ENCODE data around the gene HRH1.
"Not testable (repeated sequence)": the region's sequence is repeated elsewhere in the genome, so short reads cannot be mapped to it uniquely, and the experiment has no call there.

HRH1 gene

DNA sequence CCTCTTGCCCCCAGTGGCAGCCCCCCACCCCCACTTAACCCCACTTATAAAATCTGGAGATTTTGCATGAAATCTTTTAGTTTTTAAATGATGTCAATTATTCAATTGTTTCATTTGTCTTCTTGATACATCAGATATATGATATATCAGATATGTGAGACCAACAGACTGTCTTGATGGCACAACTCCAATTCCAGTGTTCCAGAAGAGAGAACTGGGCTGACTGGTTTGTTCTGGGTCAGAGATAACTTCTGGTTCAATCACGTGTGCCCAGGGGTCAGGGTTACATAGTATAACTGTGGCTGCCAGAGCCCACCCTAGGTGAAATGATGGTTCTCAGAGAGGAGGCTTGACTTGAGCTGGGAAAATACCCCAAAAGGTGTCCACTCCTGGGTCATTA is 85.5 kb downstream of the HRH1 start:
- DNase-seq (ENCODE audit: low read depth, low spot score), result no peak

DNA sequence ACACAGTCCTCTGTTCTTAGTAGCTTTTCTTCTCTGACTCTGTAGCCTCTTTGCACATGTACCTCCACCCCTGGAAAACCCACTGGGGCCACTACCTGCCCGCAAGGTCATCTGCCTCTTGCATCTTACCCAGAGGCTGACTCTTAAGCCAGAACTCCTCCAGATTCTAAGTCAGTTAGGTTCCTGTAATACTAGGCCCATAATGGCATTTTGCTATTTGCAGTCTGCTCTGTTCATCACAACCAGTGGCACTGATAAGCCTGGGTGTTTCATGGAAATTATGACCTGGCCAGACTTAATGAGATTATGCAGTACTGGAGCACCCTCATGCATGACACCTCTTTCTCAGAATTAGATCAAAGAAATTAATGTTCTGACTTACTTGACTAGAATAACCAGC is 86.2 kb downstream of the HRH1 start:
- DNase-seq (ENCODE audit: low read depth, low spot score), result no peak

DNA sequence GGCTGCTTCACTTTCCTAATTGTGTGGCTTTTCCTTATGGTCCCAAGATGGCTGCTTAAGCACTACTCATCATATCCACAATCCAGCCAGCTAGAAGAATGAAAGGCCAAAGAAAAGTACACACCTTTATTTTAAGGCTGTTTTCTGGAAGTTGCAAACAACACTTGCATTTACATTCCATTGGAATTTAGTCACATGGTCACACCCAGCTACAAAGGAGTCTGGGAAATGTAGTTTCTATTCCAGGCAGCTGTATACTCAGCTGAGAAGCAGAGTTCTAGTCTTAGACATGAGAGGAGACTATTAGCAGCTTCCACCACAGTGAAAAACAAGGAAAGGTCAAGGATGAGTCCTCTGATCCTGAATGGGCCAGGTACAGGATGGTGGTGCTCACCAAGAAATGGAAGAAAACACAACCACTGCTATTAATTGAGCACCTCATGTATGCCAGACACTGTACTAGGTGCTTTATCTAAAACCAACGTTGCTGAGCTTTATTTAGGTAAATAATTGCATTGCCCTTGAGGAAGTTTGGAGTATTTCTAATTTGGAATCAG is 89.9 kb downstream of the HRH1 start:
- DNase-seq (ENCODE audit: low read depth, low spot score), result peak; percentile 28

DNA sequence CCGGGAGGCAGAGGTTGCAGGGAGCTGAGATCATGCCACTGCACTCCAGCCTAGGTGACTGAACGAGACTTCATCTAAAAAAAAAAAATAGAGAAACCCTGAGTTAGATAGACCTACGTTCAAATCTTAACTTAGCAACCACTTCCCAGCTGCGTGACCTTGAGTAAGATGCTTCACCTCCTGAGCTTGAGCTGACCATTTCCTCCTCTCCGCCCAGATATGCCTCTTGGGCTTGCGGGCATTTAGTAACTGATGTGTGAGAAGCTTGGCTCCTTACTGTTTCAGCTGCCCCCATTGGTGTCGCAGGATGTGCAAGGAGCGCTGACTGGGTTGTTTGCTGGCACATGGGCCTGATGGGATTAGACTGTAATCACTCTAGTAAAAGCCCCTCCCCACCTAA is 91.0 kb downstream of the HRH1 start:
- no peak for DNase-seq (ENCODE audit: low read depth, low spot score)

DNA sequence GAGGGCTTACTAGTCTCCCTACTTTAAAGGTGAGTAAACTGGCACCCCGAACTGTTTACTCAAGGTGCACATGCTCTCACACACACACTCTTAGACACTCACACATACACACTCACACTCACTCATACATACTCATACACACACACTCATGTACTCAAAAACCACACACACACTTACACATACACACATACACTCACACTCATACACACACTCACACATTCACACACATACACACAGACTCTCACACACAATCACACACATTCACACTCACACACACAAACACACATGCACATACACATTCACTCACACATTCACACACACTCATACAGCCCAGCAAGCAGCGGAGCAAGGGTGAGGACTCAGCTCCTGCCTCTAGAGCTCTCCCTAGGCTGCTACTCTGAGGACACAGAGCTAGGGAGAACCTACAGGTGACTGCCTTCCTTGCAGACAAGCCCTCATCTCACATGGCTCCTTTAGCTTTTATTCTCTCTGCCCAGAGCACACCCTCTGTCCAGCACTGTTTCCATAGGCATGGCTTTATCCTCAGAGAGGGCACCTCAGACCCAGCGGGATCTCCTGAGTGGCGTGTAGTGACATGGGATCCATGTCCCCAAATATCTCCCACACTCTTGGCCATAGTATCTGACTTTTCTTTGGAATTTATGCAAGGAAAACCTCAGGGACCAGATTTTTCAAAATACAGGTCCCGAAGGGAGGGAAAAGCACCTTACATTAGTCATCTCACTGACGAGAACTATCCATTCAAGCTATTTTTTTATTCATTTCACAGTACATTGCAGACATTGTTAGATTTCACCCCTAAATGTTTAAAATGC is 91.8 kb downstream of the HRH1 start:
- DNase-seq (ENCODE audit: low read depth, low spot score), result peak; percentile 11

DNA sequence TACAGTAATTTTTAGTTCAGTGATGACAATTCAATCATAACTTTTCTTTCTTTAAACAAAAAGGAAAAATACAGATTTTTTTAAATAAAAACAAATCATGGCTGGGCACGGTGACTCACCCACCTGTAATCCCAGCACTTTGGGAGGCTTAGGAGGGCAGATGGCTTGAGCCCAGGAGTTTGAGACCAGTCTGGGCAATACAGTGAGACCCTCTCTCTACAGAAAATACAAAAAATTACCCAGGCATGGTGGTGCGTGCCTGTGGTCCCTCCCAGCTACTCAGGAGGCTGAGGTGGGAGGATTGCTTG is 92.3 kb downstream of the HRH1 start:
- DNase-seq (ENCODE audit: low read depth, low spot score), result peak; percentile 14

DNA sequence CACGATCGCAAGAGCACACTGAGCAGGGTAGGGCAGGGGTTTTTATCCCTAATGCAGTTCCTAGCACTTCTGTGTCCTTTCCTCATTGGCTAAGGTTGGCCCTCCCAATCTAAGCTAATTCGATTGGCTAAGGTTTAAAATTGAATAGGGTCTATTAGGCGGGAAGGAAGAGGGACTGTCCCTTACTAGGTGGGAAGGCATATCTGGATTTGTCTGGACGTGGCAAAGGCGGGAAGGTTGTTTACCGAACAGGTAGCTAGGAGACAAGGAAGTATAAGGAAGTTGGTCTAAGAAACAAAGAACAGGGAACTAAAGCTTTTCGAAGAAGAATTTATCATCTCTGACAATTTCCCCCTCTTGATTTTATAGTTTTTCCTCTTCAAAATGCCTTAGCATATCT is 93.1 kb downstream of the HRH1 start:
- DNase-seq (ENCODE audit: low read depth, low spot score), result no peak

DNA sequence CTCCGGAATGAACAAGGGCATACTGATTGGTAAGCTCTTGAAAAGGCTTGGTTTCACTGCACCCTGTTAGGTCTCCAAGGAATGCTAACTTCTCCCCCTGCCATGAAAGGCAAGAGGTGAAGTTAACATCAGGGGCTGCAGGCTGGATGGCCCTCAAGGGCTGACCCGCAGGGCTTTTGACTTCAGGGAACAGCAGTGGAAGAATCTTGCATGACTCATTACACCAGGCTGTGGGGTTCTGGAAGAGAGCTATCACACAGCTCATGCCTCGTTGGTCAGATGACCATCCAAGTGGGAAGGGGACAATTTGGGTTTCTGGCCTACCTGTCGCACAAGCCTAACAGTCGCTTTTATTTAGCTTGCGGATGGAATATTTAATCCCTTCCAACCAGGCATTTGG is 94.3 kb downstream of the HRH1 start:
- DNase-seq (ENCODE audit: low read depth, low spot score), result no peak

DNA sequence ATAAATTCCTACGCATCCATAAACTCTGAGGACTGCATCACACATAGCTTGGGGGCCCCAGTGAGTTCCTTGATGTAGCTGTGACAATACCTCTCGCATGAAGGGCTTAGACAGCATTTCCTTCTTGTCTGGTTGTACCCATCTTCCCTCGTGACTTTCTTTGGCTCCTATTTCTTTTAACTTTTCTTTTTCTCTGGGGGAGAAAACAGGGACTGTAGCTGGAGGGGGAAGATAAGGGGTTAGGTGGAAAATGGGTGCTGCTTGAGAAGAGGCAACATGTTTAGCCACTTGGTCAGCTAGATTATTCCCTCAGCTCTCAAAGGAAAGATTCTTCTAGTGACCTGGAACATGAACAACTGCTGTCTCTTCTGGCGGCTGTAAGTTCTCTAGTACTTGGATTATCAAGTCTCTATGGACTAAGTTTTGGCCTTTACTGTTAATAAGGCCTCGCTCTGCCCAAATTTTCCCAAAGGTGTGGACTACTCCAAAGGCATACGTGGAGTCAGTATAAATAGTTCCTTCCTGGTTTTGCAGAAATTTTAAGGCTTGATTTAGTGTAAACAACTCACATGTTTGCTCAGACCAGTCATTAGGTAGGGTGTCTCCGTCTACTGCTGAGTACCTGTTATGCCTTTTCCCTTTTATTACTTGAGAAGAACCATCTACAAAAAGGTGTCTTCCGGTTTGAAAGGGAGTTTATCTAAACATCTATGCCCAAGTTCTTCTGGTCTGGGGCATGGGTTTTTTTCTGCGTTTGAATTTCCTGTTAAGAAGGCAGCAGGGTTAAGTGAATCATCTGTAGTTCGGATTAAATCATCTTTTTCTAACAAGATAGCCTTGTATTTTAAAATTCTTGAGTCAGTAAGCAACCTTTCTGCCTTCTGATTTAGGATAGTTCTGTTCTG is 96.9 kb downstream of the HRH1 start:
- DNase-seq (ENCODE audit: low read depth, low spot score), result no peak

DNA sequence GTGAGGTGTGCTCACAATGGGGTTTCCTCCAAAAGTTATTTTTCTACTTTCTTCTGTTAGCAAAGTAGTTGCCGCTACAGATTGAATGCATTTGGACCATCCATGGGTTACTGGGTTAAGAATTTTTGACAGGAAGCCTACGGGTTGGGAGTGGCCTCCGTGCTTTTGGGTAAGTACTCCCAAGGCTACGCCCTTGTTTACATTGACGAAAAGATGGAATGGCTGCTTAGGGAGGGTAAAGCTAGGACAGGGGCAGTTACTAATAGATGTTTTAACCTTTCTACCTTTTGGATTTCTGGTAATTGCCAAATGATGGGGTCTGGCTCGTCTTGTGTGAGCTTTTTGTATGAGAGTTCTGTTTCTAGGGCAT is 97.5 kb downstream of the HRH1 start:
- DNase-seq (ENCODE audit: low read depth, low spot score), result no peak

DNA sequence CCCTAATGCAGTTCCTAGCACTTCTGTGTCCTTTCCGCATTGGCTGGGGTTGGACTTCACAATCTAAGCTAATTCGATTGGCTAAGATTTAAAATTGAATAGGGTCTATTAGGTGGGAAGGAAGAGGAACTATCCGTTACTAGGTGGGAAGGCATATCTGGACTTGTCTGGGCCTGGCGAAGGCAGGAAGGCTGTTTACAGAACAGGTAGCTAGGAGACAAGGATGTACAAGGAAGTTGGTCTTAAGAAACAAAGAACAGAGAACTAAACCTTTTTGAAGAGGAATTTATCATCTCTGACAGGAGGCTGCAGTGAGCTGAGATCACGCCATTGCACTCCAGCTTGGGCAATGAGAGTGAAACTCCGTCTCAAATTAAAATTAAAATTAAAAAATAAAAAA is 100.6 kb downstream of the HRH1 start:
- DNase-seq (ENCODE audit: low read depth, low spot score), result no peak

DNA sequence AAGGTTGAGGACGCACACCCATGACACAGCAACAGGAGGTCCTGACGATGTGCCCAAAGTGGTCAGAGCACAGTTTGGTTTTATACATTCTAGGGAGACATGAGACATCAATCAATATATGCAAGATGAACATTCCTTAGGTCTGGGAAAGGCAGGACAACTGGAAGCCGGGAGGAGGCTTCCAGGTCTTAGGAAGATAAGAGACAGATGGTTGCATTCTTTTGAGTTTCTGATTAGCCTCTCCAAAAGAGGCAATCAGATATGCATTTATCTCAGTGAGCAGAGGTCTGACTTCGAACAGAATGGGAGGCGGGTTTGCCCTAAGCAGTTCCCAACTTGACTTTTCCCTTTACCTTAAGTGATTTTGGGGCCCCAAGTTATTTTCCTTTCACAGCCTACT is 101.2 kb downstream of the HRH1 start:
- DNase-seq (ENCODE audit: low read depth, low spot score), result not testable (repeated sequence)

DNA sequence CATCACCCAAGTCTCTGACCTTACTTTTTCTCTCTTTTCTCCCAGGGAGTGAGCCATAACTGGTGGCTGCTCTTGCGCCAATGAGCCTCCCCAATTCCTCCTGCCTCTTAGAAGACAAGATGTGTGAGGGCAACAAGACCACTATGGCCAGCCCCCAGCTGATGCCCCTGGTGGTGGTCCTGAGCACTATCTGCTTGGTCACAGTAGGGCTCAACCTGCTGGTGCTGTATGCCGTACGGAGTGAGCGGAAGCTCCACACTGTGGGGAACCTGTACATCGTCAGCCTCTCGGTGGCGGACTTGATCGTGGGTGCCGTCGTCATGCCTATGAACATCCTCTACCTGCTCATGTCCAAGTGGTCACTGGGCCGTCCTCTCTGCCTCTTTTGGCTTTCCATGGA is 104.7 kb downstream of the HRH1 start:
- no peak for DNase-seq (ENCODE audit: low read depth, low spot score)

DNA sequence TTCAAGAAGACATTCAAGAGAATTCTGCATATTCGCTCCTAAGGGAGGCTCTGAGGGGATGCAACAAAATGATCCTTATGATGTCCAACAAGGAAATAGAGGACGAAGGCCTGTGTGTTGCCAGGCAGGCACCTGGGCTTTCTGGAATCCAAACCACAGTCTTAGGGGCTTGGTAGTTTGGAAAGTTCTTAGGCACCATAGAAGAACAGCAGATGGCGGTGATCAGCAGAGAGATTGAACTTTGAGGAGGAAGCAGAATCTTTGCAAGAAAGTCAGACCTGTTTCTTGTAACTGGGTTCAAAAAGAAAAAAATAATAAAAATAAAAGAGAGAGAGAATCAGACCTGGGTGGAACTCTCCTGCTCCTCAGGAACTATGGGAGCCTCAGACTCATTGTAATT is 106.2 kb downstream of the HRH1 start:
- DNase-seq (ENCODE audit: low read depth, low spot score), result no peak

DNA sequence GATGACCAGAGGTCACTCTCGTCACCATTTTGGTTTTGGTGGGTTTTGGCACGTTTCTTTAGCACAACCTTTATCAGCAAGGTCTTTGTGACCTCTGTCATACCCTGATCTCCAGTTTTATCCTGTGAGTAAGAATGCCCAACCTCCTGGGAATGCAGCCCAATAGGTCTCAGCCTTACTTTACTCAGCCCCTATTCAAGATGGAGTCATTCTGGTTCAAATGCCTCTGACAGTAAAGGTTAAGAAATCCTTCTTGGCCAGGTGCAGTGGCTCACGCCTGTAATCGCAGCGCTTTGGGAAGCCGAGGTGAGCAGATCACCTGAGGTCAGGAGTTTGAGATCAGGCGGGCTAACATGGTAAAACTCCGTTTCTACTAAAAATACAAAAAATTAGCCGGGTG is 114.7 kb downstream of the HRH1 start:
- DNase-seq (ENCODE audit: low read depth, low spot score), result no peak

DNA sequence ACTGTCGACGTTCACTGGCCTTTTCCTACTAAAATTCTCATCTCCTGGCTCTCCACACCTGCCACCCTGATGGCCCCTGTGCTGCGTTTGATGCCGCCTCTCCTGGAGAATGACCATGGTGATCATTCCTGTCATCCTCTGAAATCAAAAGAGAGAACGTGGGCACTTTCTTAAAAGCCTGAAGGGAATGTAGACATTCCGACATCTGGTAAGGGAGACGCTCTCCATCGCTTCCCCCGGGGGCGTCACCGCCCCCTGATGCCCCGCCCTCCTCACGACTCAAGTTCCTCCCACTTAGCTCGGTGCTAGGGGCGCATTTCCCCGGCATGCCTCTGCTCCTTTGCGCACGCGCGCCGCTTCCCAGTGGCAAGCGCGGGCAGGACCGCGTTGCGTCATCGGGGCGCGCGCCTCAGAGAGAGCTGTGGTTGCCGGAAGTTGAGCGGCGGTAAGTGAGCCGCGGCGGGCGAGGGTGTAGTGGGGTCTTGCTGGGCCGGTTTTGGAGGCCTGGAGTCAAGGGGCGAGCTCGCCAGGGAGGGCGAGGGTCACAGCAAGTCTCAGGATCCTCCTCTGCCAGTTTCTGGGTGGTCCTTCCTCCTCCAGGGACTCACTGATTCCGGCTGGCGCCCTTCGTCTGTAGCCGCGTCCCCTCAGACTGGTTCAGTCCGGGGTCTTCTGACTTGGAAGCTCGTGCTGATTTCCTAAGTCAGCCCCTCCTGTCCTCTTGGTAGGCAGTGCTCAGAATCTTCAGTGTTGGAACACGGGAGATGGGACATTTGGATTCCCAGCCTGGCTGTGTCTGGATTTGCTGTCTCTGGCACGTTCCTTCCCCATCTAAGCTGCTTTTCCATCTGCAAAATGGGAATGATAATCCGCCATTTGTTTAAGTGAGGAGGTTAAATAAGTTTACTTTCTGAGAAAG is 118.0 kb downstream of the HRH1 start, which contains the start of gene ATG7:
TSS of gene ATG7 (plus strand) at position 412 of the 919 bp plus-strand sequence. CDS start 26,299 bp downstream, outside the sequence.
- peak; percentile 99 for DNase-seq (ENCODE audit: low read depth, low spot score)

DNA sequence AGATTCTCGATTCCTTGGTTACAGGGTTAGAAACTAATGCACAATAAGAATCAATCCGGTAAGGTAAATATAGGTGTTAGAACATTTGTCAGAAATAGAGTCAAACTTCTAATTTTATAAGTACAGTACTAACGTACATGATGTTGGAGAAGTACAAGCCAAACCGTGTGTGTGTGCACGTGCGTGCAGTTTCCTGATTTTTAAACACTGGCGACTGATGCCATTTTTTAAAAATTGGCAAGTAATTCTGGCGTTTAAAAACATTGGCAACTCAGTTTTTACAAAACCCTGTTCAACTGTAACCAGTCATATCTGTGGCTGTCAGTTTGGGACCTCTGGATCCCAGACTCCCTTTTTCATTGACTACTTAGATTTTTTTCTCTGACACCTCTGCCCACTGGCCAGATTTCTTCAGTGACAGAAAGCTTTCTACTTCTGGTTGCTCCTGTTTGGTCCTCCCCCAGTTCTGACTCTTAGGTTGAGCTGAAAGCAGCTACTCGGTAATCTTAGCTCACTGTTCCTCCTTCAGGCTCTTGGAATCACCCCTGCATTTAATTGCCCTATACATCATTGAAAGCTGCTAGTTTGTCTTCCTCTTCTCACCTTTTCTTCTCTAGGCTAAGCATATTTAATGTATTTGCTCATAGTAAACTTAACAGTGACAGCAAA is 118.7 kb downstream of the HRH1 start:
- DNase-seq (ENCODE audit: low read depth, low spot score), result no peak

DNA sequence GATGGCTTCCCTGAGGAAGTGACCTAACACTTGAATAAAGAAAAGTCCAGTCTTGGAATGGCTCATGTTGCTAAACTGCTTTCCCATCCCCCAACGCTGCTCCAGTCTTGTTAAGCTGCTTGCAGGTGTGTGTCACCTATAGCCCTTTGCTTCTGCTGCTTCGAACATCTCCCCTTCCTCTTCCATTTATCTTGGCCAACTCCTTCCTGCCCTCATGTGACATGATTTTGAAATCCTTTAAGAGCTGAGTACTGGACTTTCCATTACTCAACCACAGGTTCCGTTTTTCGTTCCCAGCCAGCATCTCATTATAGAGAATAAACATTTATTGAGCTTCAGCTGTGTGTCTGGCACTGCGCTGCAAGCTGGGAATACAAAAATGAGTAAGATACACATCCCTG is 119.6 kb downstream of the HRH1 start:
- DNase-seq (ENCODE audit: low read depth, low spot score), result no peak

DNA sequence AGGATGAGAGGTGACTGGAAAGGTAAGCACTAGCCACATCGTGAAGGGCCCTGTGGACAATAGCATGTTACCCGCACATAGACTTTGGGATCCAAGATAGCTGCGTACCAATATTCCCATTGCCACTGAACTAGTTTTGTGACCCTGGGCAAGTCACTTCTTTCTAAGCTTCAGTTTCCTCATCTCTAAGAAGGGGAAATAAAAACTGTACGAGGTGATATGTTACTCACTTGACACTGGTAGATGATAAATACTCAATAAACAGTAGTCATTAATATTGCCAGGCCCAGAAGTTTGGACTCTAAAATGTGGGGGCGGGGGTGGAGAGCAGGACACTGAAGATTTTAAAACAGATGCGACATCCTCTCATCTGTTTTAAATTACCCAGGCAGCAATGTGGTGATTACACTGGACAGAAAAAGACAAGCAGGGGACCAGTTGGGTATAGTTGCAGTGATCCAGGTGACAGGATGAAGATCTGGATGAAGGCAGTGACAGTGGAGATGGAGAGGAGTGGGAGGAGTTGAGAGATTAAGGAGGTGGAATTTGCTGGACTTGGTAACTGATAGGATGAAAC is 120.4 kb downstream of the HRH1 start:
- DNase-seq (ENCODE audit: low read depth, low spot score), result no peak

DNA sequence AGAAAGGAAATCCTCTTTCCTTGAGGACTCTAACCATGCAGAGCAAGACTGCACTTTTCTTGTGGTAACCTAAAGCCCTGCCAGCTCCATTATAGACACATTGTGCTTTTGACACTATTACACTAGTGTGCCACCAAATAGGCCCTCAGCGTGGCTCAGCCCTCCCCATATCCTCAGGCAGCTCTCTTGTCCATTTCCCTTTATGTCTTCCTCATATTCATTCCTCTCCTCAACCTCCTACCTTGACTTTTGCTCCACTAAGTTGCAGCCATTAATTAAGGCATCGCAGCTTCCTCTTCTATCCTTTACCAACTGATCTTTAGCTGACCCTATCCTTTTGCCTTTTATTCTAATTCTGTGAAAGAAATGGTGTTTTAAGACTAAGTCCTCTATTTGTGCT is 121.6 kb downstream of the HRH1 start:
- no peak for DNase-seq (ENCODE audit: low read depth, low spot score)

DNA sequence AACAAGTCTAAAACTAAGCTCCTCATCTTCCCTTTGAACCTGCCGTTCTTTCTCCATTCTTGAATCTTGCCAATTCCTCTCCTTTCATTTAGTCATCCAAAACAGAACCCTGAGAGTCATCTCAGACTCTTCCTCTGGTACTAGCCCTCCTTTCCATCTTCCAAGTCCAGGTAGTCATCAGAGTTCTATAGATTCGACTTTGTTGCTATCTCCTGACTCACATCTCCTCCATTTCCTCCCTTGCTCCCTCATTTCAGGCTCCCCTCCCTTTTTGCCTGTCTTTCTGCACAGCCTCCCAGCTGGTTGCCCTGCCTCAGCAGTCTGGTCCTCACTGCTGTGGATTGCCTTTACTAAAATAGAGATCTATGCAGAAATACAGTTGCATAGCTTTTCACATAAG is 122.6 kb downstream of the HRH1 start:
- DNase-seq (ENCODE audit: low read depth, low spot score), result no peak

All from astrocyte of the hippocampus (primary cell).